KOPT-K1 (cell line): ENCODE data around the gene CHRNB4.

ENCODE experiments used
- H3K27ac ChIP-seq: fragments of 200-600 bp; sonication (generic); 2 replicates; pipeline ENCODE4 v1.5.1; 2016; ENCODE audit warnings: antibody characterized with exemption, mild to moderate bottlenecking, low read depth, low read length; ENCODE audit not compliant: poor library complexity, severe bottlenecking
- H3K36me3 ChIP-seq: fragments of 200-600 bp; sonication (generic); 2 replicates; pipeline ENCODE4 v1.5.1; 2017; ENCODE audit warnings: antibody characterized with exemption, mild to moderate bottlenecking, low read length, moderate library complexity; ENCODE audit not compliant: insufficient read depth
- H3K9me3 ChIP-seq: fragments of 200-600 bp; sonication (generic); 2 replicates; pipeline ENCODE4 v1.5.1; 2017; ENCODE audit warnings: antibody characterized with exemption, low read length, mild to moderate bottlenecking; ENCODE audit not compliant: insufficient read depth, poor library complexity, severe bottlenecking

Gene CHRNB4

DNA sequence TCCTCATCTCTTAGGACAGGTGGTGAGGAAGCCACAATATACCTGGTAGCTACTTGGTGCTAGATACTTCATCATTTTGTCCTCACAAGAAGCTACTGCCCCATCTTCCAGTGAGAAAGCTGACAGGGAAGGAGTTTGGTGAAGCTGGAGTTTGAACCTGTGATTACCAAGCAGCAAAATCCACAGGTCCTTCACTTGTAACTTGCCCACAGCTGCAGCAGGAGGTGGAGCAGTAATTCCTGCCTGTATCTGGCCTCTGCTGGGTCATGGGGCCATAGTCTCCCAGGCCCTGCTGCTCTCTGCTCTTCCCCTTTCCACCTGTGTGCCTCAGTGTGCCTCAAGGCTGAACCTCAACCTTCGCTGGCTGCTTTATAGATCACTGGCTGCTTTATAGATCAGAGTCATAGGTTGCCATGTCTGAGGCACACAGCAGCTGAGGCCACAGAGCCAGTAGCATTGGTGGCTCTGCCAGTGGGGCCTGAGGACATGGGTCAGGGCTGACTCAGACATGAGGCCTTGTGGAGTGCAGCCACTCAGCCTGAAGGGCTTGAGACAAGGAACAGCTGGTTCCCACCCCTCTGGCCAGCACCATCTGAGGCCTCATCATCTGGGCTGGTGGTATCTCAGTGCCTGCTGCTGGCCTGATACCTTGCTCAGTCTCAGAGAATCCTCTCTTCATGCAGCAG is 11.1 kb upstream of the CHRNB4 start:
- H3K36me3 ChIP-seq: no peaks in the 10 kb centered on the region
- H3K27ac ChIP-seq: no peak overlapping the region
- no peaks in the 10 kb centered on the region for H3K9me3 ChIP-seq

- no peak overlapping the region for H3K27ac ChIP-seq
- H3K9me3 ChIP-seq: no peaks in the 10 kb centered on the region
- H3K36me3 ChIP-seq: no peaks in the 10 kb centered on the region
Measured at GRCh38 chr15:78651007-78651406, 10.0 kb upstream of the CHRNB4 start.

GRCh38 chr15:78650022-78650421 is 9.0 kb upstream of the CHRNB4 start:
- H3K36me3 ChIP-seq: no peaks in the 10 kb centered on the region
- no peak overlapping the region for H3K27ac ChIP-seq
- no peaks in the 10 kb centered on the region for H3K9me3 ChIP-seq

- Histone ChIP-seq H3K36me3 (no peaks in the 10 kb centered on the region), H3K9me3 (no peaks in the 10 kb centered on the region), H3K27ac (no peak overlapping the region)
Measured at GRCh38 chr15:78645009-78645408, 4.0 kb upstream of the CHRNB4 start.

GRCh38 chr15:78642331-78642730 is 1.3 kb upstream of the CHRNB4 start:
- H3K9me3 ChIP-seq: no peaks in the 10 kb centered on the region
- H3K27ac ChIP-seq: no peak overlapping the region

GRCh38 chr15:78641749-78642275 is 802 bp upstream of the CHRNB4 start:
- no peaks in the 10 kb centered on the region for H3K9me3 ChIP-seq
- H3K27ac ChIP-seq: no peak overlapping the region

More at GRCh38 chr15:78642331-78642730, 1.3 kb upstream of the CHRNB4 start:
- no peaks in the 10 kb centered on the region for H3K36me3 ChIP-seq

GRCh38 chr15:78640527-78641101 is 396 bp downstream of the CHRNB4 start:
- H3K9me3 ChIP-seq: no peaks in the 10 kb centered on the region
- no peaks in the 10 kb centered on the region for H3K36me3 ChIP-seq
- no peak overlapping the region for H3K27ac ChIP-seq

More at GRCh38 chr15:78641749-78642275, 802 bp upstream of the CHRNB4 start:
- no peaks in the 10 kb centered on the region for H3K36me3 ChIP-seq

GRCh38 chr15:78638658-78639314 is 2.2 kb downstream of the CHRNB4 start:
- Histone ChIP-seq H3K27ac (no peak overlapping the region), H3K9me3 (no peaks in the 10 kb centered on the region), H3K36me3 (no peaks in the 10 kb centered on the region)

DNA sequence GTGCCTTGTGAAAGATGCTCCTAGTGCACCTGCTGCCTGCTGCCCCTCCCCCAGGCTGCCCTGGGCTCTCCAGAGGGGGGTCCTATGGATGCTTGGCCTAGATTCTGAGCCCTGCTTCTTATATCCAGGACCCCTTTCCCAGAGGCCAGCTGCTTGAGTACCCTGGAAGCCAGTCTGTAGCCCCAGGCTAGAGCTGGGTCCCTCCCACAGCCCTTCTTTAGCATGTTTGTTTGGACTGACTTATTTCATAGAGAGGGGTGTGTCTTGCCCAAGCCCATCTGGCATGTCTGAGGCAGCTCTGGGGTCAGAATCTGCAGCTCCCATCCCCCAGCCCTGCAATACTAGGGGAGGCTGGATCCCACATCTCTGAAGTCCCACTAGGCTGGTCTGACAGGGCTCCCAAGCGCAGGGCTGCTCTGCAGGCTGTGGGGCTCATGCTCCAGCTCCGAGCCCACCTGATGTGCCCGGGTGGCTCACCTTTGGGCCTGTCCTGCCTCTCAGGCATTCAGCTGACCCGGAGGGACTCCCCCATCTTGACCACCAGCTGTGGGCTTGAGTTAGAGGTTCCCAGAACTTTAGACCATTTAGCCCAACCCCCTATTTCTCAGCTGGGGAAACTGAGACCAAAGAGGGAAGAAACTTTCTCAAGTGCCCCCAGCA is 3.1 kb downstream of the CHRNB4 start:
- no peaks in the 10 kb centered on the region for H3K36me3 ChIP-seq
- H3K27ac ChIP-seq: no peak overlapping the region

DNA sequence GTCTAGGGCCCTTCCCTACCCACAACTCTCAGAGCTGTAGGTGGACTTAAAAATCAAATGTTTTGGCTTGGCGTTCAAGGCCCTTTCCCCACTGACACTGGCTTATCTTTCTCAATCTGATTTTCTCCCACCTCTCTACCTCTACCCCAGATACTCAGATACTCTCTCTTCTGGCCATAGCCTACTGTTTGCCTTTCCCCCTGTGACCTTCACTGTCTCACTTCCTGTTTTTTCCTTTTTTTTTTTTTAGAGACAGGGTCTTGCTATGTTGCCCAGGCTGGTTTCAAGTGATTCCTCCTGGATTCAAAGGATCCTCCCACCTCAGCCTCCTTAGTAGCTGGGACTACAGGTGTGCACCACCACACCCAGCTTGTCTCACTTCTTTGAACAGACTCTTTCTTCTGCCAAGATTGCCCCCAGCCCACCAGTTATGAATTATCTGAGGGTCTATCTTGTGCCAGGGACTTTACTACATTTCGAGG is 4.6 kb downstream of the CHRNB4 start:
- Histone ChIP-seq H3K27ac (no peak overlapping the region), H3K9me3 (peaks cover 7% of the 10 kb centered on the region), H3K36me3 (no peaks in the 10 kb centered on the region)

More for the DNA sequence above, 3.1 kb downstream of the CHRNB4 start:
- H3K9me3 ChIP-seq: peaks cover 7% of the 10 kb centered on the region

- Histone ChIP-seq H3K36me3 (no peaks in the 10 kb centered on the region), H3K9me3 (peaks cover 7% of the 10 kb centered on the region), H3K27ac (no peak overlapping the region)
Measured at GRCh38 chr15:78635346-78635745, 5.7 kb downstream of the CHRNB4 start.

GRCh38 chr15:78634210-78635145 is 6.5 kb downstream of the CHRNB4 start:
- Histone ChIP-seq H3K9me3 (peaks cover 7% of the 10 kb centered on the region), H3K36me3 (no peaks in the 10 kb centered on the region)

DNA sequence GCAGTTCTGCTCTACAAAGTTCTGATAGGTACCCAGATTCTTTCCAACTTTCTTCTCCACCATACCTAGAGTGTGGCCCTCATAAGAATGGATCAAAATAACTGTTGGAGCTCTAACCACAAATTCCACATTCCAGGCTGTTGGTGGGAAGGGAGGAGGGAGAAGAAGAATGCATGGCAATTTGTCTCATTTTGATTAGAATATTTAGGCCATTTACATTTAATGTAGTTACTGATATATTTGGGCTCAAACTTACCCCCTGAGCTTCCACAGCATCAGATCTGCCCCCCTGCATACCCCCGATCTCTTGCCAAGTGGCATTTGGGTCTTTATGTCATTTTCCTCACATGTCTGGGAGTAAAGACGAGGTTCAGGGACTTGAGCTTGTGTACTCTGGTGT is 7.7 kb downstream of the CHRNB4 start:
- H3K36me3 ChIP-seq: no peaks in the 10 kb centered on the region
- H3K27ac ChIP-seq: no peak overlapping the region
- peaks cover 7% of the 10 kb centered on the region for H3K9me3 ChIP-seq

More at GRCh38 chr15:78634210-78635145, 6.5 kb downstream of the CHRNB4 start:
- H3K27ac ChIP-seq: no peak overlapping the region
